AG09319 (cell line): ENCODE data around the gene NKPD1.

Source experiments
- DNase-seq: peaks from one replicate; pipeline ENCODE4 v3.0.0-alpha.2; 2010; ENCODE audit warnings: low read depth; ENCODE audit errors: extremely low read depth
- TF ChIP-seq, protein P1 (sequence below): IDR thresholded peaks from 2 replicates; pipeline ENCODE4 v1.5.1; 2011; ENCODE audit warnings: low read depth, mild to moderate bottlenecking, inconsistent platforms, low read length, moderate library complexity

The NKPD1 gene

DNA sequence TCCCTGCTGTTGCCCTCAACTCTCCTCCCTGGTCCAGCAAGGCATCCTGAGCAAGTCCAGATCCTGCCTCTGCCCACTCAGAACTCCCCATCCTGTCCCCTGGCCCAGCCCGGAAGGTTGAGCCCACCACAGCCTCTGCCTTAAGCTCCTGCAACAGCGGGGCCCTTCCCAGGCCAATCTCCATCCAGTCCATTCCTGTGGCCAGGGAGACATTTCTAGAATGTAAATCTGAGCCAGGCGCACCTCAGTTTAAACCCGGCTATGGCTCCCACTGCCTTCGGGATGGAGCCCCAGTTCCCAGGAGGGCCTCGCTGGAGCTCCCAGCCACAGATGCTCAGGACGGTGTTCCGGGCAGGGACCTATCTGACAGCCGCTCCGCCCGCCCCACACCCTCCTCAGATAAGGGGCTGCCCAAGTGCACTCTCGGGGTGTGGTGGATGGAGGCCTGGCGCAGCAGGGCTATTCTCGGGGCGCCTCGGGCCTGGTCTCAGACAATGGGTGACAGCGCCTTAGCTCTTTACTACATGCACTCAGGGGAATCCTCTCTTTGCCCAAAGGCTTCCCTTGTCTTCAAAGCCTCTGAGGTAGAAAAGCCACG is 11.9 kb upstream of the NKPD1 start:
- DNase-seq: no peak
- TF ChIP-seq, protein P1, sequence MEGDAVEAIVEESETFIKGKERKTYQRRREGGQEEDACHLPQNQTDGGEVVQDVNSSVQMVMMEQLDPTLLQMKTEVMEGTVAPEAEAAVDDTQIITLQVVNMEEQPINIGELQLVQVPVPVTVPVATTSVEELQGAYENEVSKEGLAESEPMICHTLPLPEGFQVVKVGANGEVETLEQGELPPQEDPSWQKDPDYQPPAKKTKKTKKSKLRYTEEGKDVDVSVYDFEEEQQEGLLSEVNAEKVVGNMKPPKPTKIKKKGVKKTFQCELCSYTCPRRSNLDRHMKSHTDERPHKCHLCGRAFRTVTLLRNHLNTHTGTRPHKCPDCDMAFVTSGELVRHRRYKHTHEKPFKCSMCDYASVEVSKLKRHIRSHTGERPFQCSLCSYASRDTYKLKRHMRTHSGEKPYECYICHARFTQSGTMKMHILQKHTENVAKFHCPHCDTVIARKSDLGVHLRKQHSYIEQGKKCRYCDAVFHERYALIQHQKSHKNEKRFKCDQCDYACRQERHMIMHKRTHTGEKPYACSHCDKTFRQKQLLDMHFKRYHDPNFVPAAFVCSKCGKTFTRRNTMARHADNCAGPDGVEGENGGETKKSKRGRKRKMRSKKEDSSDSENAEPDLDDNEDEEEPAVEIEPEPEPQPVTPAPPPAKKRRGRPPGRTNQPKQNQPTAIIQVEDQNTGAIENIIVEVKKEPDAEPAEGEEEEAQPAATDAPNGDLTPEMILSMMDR: no peak

DNA sequence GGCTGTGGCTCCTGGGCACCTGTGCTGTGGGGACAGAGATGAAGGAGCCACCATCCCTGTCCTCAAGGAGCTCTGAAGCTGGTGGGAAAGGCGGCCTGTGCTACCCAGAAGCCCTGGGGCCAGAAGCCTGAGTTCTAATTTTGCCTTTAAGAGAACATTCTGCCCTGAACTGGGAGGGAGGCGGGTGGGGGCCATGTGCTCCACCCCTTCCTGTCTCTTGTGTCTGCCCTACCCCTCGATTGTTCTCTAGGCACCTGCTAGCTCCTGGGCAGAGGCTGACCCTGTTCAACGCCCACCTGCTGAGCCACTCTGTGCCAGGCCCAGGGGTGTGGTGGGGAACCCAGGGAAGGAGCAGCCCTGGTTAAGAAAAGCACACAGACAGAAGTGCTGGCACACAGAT is 11.4 kb upstream of the NKPD1 start:
- DNase-seq: no peak
- TF ChIP-seq, protein P1: no peak

DNA sequence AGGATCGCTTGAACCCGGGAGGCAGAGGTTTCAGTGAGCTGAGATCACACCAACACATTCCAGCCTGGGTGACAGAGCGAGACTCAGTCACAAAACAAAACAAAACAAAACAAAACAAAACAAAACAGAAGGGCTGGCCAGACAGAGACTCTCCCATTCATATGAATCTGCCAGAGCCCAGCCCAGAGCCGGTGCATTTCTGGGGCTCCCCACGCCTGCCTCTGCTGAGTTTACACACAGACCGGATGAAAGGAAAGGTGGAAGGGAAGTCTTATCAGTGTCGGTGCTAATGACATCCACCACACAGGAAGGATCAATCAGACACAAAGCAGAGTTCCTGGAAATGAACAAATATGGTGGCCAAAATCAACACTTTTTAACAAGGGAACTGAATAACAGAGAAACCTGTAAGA is 10.4 kb upstream of the NKPD1 start:
- no peak for DNase-seq
- TF ChIP-seq, protein P1: no peak

DNA sequence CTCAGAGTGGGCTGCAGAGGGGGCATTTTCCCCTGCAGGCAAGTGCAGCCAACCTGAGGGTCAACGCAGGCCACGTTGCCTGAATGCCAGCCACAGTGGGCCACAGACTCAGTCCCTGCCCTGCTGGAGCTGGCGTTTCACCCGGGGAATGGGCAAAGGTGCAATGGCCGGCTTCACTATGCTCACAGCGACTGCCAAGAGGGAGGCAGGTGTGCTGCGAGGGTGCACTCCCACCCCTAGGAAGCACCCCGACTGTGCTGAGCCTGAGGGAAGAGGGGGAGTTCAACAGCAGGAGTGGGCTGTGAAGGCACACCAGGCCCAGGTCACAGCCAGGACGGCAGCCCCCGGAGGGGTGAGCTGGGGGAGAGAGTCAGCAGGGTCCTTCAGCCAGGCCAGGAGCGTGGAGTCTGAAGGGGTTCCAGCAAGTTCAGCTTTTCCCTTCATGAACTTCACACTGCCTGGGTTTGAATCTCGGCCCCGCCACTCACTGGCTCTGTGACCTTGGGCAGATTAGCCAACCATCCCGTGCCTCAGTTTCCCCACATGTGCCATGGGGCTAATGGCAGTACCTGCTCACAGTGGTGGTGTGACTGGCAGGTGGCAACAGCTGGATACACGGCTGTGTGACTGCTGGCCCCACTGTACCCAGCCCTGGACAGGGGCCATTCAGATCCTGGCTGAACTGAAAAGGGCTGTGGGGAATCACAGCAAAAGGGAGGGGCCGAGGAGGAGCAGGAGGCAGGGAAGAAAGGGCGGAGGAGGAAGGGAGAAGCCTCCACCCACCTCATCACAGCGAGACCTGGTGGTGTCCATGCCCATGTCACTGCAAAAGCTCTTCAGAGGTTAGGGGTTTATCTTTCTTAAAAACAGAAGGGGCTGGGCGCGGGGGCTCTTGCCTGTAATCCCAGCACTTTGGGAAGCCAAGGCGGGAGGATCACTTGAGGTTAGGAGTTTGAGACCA is 9.6 kb upstream of the NKPD1 start:
- DNase-seq: no peak
- TF ChIP-seq, protein P1: no peak

DNA sequence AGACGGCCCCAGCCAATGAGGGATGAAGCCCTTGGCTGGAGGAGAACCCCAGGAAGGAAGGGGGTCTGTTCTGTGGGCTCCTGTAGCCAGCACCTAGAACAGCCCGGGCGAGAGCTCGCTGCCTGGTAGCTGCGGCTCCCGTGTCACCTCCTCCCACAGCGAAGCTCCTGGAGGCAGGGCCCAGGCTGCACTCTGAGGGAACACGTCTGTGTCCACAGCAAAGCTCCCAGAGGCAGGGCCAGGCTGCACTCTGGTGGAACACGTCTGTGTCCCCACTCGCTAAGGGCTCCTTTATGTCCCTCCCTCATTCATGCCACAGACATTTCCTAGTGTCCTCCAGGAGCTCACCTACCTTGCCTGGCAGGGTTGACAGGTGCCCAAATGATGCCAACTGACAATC is 8.8 kb upstream of the NKPD1 start:
- TF ChIP-seq, protein P1: no peak
- DNase-seq: no peak

DNA sequence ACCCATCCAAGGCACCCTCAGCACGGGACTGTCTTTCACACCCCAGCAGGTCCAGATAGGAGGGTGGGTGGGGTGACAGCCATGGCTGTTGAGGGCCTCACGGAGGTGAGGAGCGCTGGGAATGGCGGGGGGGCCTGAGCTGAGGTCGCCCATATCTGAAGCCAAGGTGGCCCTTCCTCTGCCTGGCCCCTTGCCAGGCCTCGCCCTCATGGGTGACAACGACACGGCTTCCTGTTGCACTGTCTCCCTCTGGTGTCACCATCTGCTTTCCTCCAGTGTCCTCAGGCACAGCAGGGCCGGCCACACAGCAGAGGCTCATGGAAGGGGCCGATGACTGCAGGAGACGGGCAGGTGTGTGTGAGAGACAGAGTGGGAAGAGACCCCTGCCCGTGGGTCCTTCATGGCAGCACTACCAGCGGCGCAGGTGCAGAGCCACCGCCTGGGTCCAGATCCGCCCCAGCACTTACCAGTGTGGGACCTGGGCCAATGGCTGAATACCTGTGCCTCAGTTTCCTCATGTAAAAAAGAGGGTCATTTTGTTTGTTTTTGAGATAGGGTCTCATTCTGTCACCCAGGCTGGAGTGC is 8.1 kb upstream of the NKPD1 start:
- TF ChIP-seq, protein P1: no peak
- no peak for DNase-seq
